ENCODE data around the gene SH3BP5L. TPM values are rescaled to one million over a fixed set of nuclear protein-coding genes. Genes with fewer than 3 reads are reported as not detected.
"Not testable (repeated sequence)": the region's sequence is repeated elsewhere in the genome, so short reads cannot be mapped to it uniquely, and the experiment has no call there.

SH3BP5L gene
- total RNA-seq, 4 donors from 2014 or later: 15.7 to 26.4 (median 22.8) TPM

DNA sequence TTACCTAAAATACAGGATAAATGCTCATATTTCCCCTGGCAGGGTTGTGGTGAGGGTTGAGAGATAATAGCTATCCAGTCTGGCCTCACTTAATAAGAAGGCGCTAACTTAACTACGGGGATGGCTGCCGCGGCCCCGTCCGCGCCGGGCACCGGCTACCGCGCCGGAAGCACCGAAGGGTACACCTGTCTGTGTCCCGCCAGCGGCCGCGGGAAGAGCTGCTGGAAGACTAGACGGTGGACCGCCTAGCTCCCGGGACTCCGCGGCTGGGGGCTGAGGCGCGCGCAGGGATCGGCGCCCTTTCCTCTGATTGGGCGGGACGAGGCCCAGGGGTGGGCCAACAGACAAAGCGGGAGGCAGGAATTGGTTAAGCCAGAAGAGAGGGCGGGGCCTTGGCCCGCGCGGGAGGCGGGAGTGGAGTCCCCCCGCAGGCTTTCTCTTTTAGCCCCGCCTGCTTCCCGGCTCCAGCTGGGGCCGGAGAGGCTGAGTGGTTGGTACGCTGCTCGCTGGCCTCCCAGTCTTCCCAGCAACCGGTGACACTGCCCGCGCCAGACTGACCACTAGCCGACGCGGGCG, 12.2 kb upstream of the SH3BP5L start, which contains the start of gene ZNF672:
Gene ZNF672 (plus strand): TSS at position 444 of the 576 bp plus-strand sequence. CDS start 9,051 bp downstream, outside the sequence.
- DNase-seq (peak; percentile 98 to 99), ATAC-seq (peak; percentile 82 to 84)
- H3K4me1 ChIP-seq: peaks cover 37 to 44% of the 10 kb centered on the region in 2 donors
- peak within 1 kb of the TSS; percentile 95 to 100 (median 98) for H3K27ac ChIP-seq
- in situ Hi-C loops (cut with MboI; ENCODE audit: low sequenced_read_pairs in 4 of 4) (no loop called here), intact Hi-C loops (cut with DNase I; ENCODE audit: low total_unique reads) (loop anchor here (1.0 to 2.0 kb wide), 4 partner anchors 12 to 36 kb away; partner anchors contain the start of gene ZNF692)
- H3K27me3 ChIP-seq: no peaks in the 10 kb centered on the region
- TF ChIP-seq, protein P1, sequence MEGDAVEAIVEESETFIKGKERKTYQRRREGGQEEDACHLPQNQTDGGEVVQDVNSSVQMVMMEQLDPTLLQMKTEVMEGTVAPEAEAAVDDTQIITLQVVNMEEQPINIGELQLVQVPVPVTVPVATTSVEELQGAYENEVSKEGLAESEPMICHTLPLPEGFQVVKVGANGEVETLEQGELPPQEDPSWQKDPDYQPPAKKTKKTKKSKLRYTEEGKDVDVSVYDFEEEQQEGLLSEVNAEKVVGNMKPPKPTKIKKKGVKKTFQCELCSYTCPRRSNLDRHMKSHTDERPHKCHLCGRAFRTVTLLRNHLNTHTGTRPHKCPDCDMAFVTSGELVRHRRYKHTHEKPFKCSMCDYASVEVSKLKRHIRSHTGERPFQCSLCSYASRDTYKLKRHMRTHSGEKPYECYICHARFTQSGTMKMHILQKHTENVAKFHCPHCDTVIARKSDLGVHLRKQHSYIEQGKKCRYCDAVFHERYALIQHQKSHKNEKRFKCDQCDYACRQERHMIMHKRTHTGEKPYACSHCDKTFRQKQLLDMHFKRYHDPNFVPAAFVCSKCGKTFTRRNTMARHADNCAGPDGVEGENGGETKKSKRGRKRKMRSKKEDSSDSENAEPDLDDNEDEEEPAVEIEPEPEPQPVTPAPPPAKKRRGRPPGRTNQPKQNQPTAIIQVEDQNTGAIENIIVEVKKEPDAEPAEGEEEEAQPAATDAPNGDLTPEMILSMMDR (IDR thresholded peaks at IDR 0.05 in 4 of 5, conservative IDR thresholded peaks at IDR 0.05 in 1 of 5): no peak
- no peak for TF ChIP-seq POLR2A (IDR thresholded peaks at IDR 0.05)
- H3K36me3 ChIP-seq: no peaks in the 10 kb centered on the region
- no peaks in the 10 kb centered on the region for H3K9me3 ChIP-seq
- peak within 1 kb of the TSS; percentile 68 to 98 (median 83) for H3K4me3 ChIP-seq

DNA sequence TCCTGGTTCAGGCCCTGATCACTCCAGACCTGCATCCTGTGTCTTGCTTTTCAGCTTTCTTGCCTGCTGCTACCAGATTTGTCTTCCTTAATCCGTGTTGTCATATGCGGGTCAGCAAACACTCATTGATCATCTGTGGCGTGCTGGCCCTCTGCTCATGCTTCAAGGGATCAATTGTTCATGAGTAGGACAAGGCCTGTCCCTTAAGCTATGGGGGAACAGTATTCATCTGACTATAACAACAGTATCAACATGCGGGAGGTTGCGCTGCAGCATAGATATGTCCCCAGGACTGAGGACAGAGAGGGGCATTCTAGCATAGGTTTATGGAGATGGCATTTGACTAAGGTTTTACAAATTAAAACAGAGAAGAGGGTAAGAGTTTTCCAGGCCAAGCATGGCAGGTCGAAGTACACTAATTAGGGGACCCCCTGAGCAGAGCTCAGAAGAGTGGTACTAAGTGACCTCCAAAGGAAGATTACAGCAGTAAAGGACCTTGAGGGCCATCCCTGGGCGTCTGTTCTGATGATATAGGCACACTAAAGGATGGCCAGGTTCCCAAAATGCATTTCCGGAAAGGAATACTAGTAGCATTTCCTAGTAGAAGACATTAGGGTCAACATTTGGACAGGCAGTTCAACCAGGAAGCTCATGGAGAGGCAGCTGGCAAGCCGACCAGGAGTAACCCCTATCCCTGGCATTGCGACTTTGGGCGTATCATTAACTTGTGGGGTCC, 11.5 kb upstream of the SH3BP5L start:
- in situ Hi-C loops (cut with MboI; ENCODE audit: low sequenced_read_pairs in 4 of 4): no loop called here
- no peak for DNase-seq
- Histone ChIP-seq H3K27ac (peak overlapping the region; percentile 95 to 100 (median 98)), H3K4me3 (peak overlapping the region; percentile 62 to 98 (median 74)), H3K9me3 (no peaks in the 10 kb centered on the region), H3K27me3 (no peaks in the 10 kb centered on the region), H3K36me3 (no peaks in the 10 kb centered on the region), H3K4me1 (peaks cover 30 to 39% of the 10 kb centered on the region in 2 donors)
- intact Hi-C loops (cut with DNase I; ENCODE audit: low total_unique reads): loop anchor here (2.0 kb wide), 1 partner anchor 34 kb away; no protein-coding TSS in a partner anchor
- TF ChIP-seq POLR2A (IDR thresholded peaks at IDR 0.05): no peak
- TF ChIP-seq, protein P1 (IDR thresholded peaks at IDR 0.05 in 4 of 5, conservative IDR thresholded peaks at IDR 0.05 in 1 of 5): no peak
- no peak for ATAC-seq

DNA sequence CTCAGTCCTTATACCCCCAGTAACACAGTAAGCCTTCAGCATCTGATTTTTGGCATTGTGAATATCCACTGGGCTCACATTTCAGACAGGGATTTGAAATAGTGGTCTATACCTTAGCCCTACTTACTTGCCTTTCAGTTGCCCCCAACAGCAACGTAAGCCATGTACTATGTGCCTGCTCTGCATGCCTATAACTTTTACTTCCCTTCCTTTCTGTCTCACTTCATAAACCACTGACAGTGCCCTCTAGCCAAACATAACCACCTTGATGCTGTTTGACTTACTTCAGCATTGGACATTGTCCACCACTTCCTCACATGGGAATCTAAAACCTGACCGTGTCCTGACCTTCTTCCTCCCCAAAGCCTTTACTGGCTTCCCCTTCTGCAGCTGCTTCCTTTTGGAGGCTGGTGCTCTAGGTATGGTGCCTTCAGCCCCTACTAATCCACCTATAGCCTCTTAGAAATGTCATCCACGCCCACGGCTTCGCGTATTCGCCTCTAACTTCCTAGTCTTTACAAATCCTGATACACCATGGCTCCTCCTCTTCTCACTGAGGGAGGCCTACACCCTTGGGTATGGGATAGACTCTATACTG, 8.7 kb upstream of the SH3BP5L start:
- DNase-seq (no peak), ATAC-seq (no peak)
- Histone ChIP-seq H3K36me3 (no peaks in the 10 kb centered on the region), H3K9me3 (no peaks in the 10 kb centered on the region), H3K27me3 (no peaks in the 10 kb centered on the region), H3K27ac (no peak overlapping the region), H3K4me1 (peaks cover 11 to 14% of the 10 kb centered on the region in 2 donors), H3K4me3 (no peak overlapping the region)
- TF ChIP-seq, protein P1 (IDR thresholded peaks at IDR 0.05 in 4 of 5, conservative IDR thresholded peaks at IDR 0.05 in 1 of 5): no peak
- no peak for TF ChIP-seq POLR2A (IDR thresholded peaks at IDR 0.05)
- intact Hi-C loops (cut with DNase I; ENCODE audit: low total_unique reads) (no loop called here), in situ Hi-C loops (cut with MboI; ENCODE audit: low sequenced_read_pairs in 4 of 4) (no loop called here)

DNA sequence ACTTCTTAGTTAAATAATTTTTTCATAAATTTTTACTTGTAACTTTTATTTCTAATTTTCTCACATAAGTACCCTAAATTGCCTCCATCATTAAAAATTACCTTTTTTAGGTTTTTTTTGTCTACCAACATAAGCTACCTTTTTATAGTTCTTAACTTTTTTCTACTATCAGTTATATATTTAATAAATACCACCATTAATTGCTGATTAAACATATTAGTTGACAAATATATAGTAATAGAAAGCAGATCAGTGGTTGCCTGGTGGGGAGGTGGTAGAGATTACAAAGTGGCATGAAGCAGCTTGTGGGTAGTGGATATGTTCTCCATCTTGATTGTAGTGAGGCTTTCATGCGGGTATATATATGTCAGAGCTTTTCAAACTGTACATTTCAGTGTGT, 6.1 kb upstream of the SH3BP5L start:
- DNase-seq (no peak), ATAC-seq (no peak)
- H3K27me3 ChIP-seq: no peaks in the 10 kb centered on the region
- peaks cover 7 to 9% of the 10 kb centered on the region in 2 donors for H3K4me1 ChIP-seq
- no peak overlapping the region for H3K27ac ChIP-seq
- H3K4me3 ChIP-seq: no peak overlapping the region
- no peaks in the 10 kb centered on the region for H3K9me3 ChIP-seq
- H3K36me3 ChIP-seq: no peaks in the 10 kb centered on the region
- in situ Hi-C loops (cut with MboI; ENCODE audit: low sequenced_read_pairs in 4 of 4): no loop called here
- TF ChIP-seq, protein P1 (IDR thresholded peaks at IDR 0.05 in 4 of 5, conservative IDR thresholded peaks at IDR 0.05 in 1 of 5): no peak
- no peak for TF ChIP-seq POLR2A (IDR thresholded peaks at IDR 0.05)
- intact Hi-C loops (cut with DNase I; ENCODE audit: low total_unique reads): no loop called here

DNA sequence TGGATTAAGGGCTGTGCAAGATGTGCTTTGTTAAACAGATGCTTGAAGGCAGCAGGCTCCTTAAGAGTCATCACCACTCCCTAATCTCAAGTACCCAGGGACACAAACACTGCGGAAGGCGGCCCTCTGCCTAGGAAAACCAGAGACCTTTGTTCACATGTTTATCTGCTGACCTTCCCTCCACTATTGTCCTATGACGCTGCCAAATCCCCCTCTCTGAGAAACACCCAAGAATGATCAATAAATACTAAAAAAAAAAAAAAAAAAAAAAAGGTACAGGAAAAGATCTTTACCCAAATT, 5.0 kb upstream of the SH3BP5L start:
- H3K4me3 ChIP-seq; DNase-seq; H3K36me3 ChIP-seq; in situ Hi-C loops (cut with MboI; ENCODE audit: low sequenced_read_pairs in 4 of 4); intact Hi-C loops (cut with DNase I; ENCODE audit: low total_unique reads); H3K27ac ChIP-seq; ATAC-seq; H3K27me3 ChIP-seq; H3K9me3 ChIP-seq: not testable (repeated sequence)
- H3K4me1 ChIP-seq: peaks cover 10 to 12% of the 10 kb centered on the region in 2 donors

Data from gastrocnemius medialis (tissue), 4 donors.